Muscle layer of colon (tissue), 2 donors: ENCODE results near the gene SLC25A1.

Experiments used
- H3K27ac ChIP-seq: one replicate; pipeline ENCODE4 v1.7.0; 2013; ENCODE audit warnings: low read depth, mild to moderate bottlenecking, low read length, moderate library complexity
- H3K27me3 ChIP-seq, 2 donors: one replicate each; pipeline ENCODE4 v1.7.0; 2013; ENCODE audit warnings: low read length in 2 of 2, mild to moderate bottlenecking in 2 of 2; ENCODE audit not compliant: insufficient read depth in 2 of 2, control insufficient read depth in 1 of 2
- H3K36me3 ChIP-seq: one replicate; pipeline ENCODE4 v1.7.0; 2013; ENCODE audit warnings: mild to moderate bottlenecking, low read length; ENCODE audit not compliant: insufficient read depth
- H3K4me1 ChIP-seq: one replicate; pipeline ENCODE4 v1.7.0; 2013; ENCODE audit warnings: mild to moderate bottlenecking, low read length; ENCODE audit not compliant: insufficient read depth
- H3K4me3 ChIP-seq, 2 donors: one replicate each; pipeline ENCODE4 v1.7.0; 2013; ENCODE audit warnings: low read length in 2 of 2, low read depth in 1 of 2, mild to moderate bottlenecking in 1 of 2, moderate library complexity in 1 of 2
- H3K9ac ChIP-seq: one replicate; pipeline ENCODE4 v1.7.0; 2013; ENCODE audit warnings: low read length
- H3K9me3 ChIP-seq: one replicate; pipeline ENCODE4 v1.7.0; 2013; ENCODE audit warnings: mild to moderate bottlenecking, low read length
- donor health status: abdominal sarcoma.
- donor health status: Adenocarcinoma of cecum.

SLC25A1 gene

GRCh38 chr22:19130959-19131684, 47.4 kb downstream of the SLC25A1 start, which contains the start of gene TSSK2:
TSS of gene TSSK2 (plus strand) at chr22:19131308. CDS start at chr22:19131400, 92 bp downstream.
- Histone ChIP-seq H3K27ac (no peak within 1 kb of the TSS), H3K27me3 (no peaks in the 10 kb centered on the region), H3K36me3 (peaks cover 29% of the 10 kb centered on the region), H3K4me3 (no peak within 1 kb of the TSS), H3K9ac (no peak within 1 kb of the TSS), H3K4me1 (no peaks in the 10 kb centered on the region), H3K9me3 (no peaks in the 10 kb centered on the region)

GRCh38 chr22:19129871-19130270, 48.7 kb downstream of the SLC25A1 start:
- H3K36me3 ChIP-seq, result peaks cover 21% of the 10 kb centered on the region
- H3K9me3 ChIP-seq, result no peaks in the 10 kb centered on the region
- H3K4me3 ChIP-seq, result no peak overlapping the region
- H3K27me3 ChIP-seq, result no peaks in the 10 kb centered on the region
- H3K4me1 ChIP-seq, result no peaks in the 10 kb centered on the region
- no peak overlapping the region for H3K9ac ChIP-seq
- H3K27ac ChIP-seq, result no peak overlapping the region

DNA sequence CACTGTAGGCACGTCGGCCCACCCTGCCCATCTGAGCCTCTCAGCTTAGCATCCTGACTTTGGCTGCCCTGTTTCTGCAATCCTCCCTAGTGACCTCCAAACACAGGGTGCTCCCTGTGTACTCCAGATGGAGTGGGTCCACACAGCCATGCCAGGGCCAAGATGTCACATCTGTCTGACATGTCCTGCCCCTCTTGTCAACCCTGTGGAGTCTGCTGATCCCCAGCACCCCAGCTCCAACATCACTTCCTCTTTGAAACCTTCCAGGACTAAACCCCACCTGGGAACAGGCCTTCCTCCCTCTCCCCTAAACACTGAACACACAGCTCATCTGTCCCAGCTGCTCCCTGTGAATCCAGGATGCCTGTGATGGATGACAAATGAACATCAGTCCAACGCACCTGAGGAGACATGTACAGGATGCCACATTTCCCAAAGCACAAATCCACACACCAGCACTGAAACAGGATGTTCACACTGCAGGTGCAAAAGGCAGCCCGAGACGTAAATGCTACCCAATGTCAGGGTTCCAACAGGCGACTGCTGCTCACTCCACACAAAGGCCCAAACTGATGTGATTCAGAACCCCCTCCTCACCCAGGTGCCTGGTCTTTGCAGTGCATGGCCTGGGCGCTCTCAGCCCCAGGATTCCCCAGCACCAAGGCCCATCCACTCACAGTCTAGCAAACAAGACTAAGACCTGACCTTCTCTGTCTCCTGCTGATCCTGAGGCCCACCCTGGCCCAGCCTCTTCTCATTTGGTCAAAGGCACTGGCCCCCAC, 49.4 kb downstream of the SLC25A1 start:
- H3K36me3 ChIP-seq, result peaks cover 13% of the 10 kb centered on the region
- no peak overlapping the region for H3K27ac ChIP-seq
- no peaks in the 10 kb centered on the region for H3K9me3 ChIP-seq
- H3K4me3 ChIP-seq, result no peak overlapping the region
- H3K4me1 ChIP-seq, result no peaks in the 10 kb centered on the region
- H3K27me3 ChIP-seq, result no peaks in the 10 kb centered on the region
- H3K9ac ChIP-seq, result no peak overlapping the region

DNA sequence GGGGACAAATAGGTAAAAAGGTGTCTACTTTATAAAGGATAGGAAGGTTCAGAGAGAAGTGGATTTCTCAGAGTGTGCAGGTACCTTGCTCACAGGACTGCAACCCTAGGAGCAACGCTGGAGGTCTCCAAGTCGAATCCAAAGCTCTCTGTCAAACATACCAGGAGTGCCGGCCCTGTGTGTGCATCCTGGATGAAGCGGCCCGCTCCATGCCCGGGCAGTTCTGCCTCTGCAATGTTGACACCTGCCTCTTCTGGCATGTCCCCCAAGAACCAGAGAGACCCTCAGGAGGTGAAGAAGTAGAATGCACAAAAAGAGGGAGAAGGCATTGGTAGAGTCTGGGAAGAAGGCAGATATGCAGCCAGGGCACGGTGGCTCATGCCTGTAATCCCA, 50.5 kb downstream of the SLC25A1 start:
- no peak overlapping the region for H3K4me3 ChIP-seq
- no peaks in the 10 kb centered on the region for H3K9me3 ChIP-seq
- H3K27me3 ChIP-seq, result no peaks in the 10 kb centered on the region

GRCh38 chr22:19127329-19128008, 51.1 kb downstream of the SLC25A1 start:
- peaks cover 7% of the 10 kb centered on the region for H3K4me1 ChIP-seq
- H3K9ac ChIP-seq, result no peak overlapping the region
- no peaks in the 10 kb centered on the region for H3K27me3 ChIP-seq
- H3K27ac ChIP-seq, result no peak overlapping the region
- no peaks in the 10 kb centered on the region for H3K36me3 ChIP-seq
- no peak overlapping the region for H3K4me3 ChIP-seq
- H3K9me3 ChIP-seq, result no peaks in the 10 kb centered on the region

More for the DNA sequence above, 50.5 kb downstream of the SLC25A1 start:
- H3K4me1 ChIP-seq, result peaks cover 3% of the 10 kb centered on the region
- peaks cover 2% of the 10 kb centered on the region for H3K36me3 ChIP-seq
- no peak overlapping the region for H3K9ac ChIP-seq
- H3K27ac ChIP-seq, result no peak overlapping the region

DNA sequence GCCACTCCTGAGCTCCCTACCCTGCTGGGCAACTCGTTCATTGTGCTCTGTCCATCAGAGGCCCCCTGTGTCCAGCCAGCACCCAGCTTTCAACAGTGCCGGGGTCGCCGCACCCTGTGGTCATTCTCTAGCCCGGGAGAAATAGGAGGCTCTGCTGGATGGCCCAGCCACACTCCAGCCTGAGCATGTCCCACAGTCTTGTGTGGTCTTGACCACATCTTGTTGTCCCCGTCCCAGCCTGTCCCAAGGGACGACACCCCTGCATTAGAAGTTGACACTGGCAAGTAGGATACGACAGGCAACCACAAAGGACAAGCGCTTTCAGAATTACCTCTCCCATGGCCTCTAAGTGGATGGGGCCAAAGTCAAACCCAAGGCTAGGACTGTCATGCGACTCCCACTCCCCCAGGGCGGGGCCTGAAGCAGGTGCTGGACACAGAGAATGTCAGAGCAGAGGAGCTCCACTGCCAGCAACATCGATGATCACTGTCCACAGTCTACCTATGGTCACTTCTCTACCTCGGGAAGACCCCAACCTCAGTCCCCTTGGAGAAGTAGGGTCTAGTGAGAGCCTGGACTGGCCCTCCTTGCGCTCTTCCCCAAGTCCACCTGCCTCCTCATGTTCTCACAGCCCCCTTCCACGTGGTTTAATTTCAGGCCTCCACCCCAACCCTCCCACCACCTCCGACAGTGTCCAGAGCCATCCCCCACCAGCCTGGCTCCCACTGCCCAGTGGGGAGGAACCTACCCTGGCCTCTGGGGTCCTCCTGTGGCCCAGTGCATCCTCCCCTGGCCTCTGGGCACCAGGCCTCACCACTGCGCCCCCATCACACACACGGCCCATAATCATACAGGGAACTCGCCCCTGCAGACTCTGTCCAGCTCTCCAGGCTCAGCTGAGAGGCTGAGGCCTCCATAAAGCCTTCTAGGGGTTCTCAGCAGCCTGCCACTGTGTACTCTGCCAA, 51.9 kb downstream of the SLC25A1 start:
- no peak overlapping the region for H3K4me3 ChIP-seq
- H3K9ac ChIP-seq, result no peak overlapping the region
- no peaks in the 10 kb centered on the region for H3K9me3 ChIP-seq
- H3K4me1 ChIP-seq, result peaks cover 7% of the 10 kb centered on the region
- no peak overlapping the region for H3K27ac ChIP-seq
- no peaks in the 10 kb centered on the region for H3K27me3 ChIP-seq
- H3K36me3 ChIP-seq, result no peaks in the 10 kb centered on the region
